Caco-2 (cell line): ENCODE data around the gene VIT. TPM values are rescaled to one million over a fixed set of nuclear protein-coding genes. Genes with fewer than 3 reads are reported as not detected.

Source experiments
- BruUV-seq: library from RNA; stranded (reverse); fragments of 400-500 nt; replicated peaks from 2 replicates; lab custom pipeline; 2021; lab: Mats Ljungman, UMichigan
- CTCF ChIA-PET: fragments of 300-600 bp; sonication (Branson Sonifier 250); formaldehyde crosslinking; loops from one replicate; lab custom pipeline; 2022; ENCODE audit warnings: antibody characterized with exemption; lab: Charles Lee
- POLR2A ChIA-PET: fragments of 300-600 bp; sonication (Branson Sonifier 250); formaldehyde crosslinking; loops from one replicate; lab custom pipeline; 2022; ENCODE audit warnings: antibody characterized with exemption; lab: Charles Lee
- DNase-seq, 2 experiments: peaks; one replicate each; pipeline versions ENCODE4 v3.0.0 to v3.0.0-alpha.2; 2020 to 2022
- H3K27me3 ChIP-seq: replicated peaks from 2 replicates; pipeline ENCODE4 v1.6.0; 2011; ENCODE audit warnings: low read length; ENCODE audit not compliant: control insufficient read depth, insufficient read depth
- H3K36me3 ChIP-seq: 2 replicates; pipeline ENCODE4 v1.5.1; 2011; ENCODE audit warnings: low read length; ENCODE audit not compliant: control insufficient read depth, insufficient read depth
- H3K4me1 ChIP-seq: fragments of 250-450 bp; sonication (Bioruptor Pico); 2 replicates; pipeline ENCODE4 v1.5.1; 2020; ENCODE audit warnings: mild to moderate bottlenecking
- H3K4me3 ChIP-seq: 2 replicates; pipeline ENCODE4 v1.5.1; 2011; ENCODE audit warnings: low read depth, mild to moderate bottlenecking, control low read depth, low read length
- H3K9me3 ChIP-seq: fragments of 250-450 bp; sonication (Bioruptor Pico); 2 replicates; pipeline ENCODE4 v1.5.1; 2020; ENCODE audit warnings: mild to moderate bottlenecking, moderate library complexity
- H3K27ac Mint-ChIP-seq: one replicate; pipeline ENCODE4 v1.8.0; 2022; ENCODE audit warnings: mixed read lengths; ENCODE audit not compliant: unreplicated experiment
- H3K27me3 Mint-ChIP-seq: one replicate; pipeline ENCODE4 v1.8.0; 2022; ENCODE audit warnings: mixed read lengths; ENCODE audit not compliant: insufficient read depth, unreplicated experiment
- H3K36me3 Mint-ChIP-seq: one replicate; pipeline ENCODE4 v1.8.0; 2022; ENCODE audit warnings: mild to moderate bottlenecking, mixed read lengths; ENCODE audit not compliant: insufficient read depth, unreplicated experiment
- H3K4me1 Mint-ChIP-seq: one replicate; pipeline ENCODE4 v1.8.0; 2022; ENCODE audit warnings: low read depth, mixed read lengths; ENCODE audit not compliant: unreplicated experiment
- H3K4me3 Mint-ChIP-seq: one replicate; pipeline ENCODE4 v1.8.0; 2022; ENCODE audit warnings: mild to moderate bottlenecking, moderate library complexity, mixed read lengths; ENCODE audit not compliant: unreplicated experiment
- H3K9me3 Mint-ChIP-seq: one replicate; pipeline ENCODE4 v1.8.0; 2022; ENCODE audit warnings: mixed read lengths; ENCODE audit not compliant: unreplicated experiment
- CTCF ChIP-seq, 2 experiments: fragments of 200-600 bp in 1 of 2; IDR thresholded peaks; 1 replicate in 1 of 2; 2 replicates in 1 of 2; pipeline versions ENCODE4 v1.5.1 to v1.8.0; 2011 to 2022; ENCODE audit warnings: antibody characterized with exemption in 1 of 2, control low read depth in 1 of 2, inconsistent platforms in 1 of 2, low read depth in 1 of 2, low read length in 1 of 2, mild to moderate bottlenecking in 1 of 2, moderate library complexity in 1 of 2; ENCODE audit not compliant: insufficient read depth in 1 of 2, severe bottlenecking in 1 of 2, unreplicated experiment in 1 of 2
- intact Hi-C: fragments of 100-400 bp; cut with micrococcal nuclease; formaldehyde crosslinking; loops from one replicate; pipeline ENCODE4 v1.10.0; 2022; ENCODE audit not compliant: unreplicated experiment
- total RNA-seq: library from RNA; stranded (reverse); gene quantifications from 2 replicates; pipeline ENCODE4 v1.2.3, GENCODE V29; 2022

Gene VIT
- total RNA-seq, 1 experiment from 2014 or later = 1.2 TPM

- no peaks in the 10 kb centered on the region for H3K36me3 Mint-ChIP-seq
- DNase-seq = no peak
- ChIA-PET CTCF (no interaction called here), POLR2A (no interaction called here)
- peaks cover 42% of the 10 kb centered on the region for H3K4me1 ChIP-seq
- no peaks in the 10 kb centered on the region for H3K27me3 Mint-ChIP-seq
- H3K4me3 ChIP-seq = no peak overlapping the region
- H3K36me3 ChIP-seq = no peaks in the 10 kb centered on the region
- BruUV-seq = no TSS peak
- H3K9me3 Mint-ChIP-seq = no peaks in the 10 kb centered on the region
- intact Hi-C loops = no loop called here
- TF ChIP-seq CTCF (IDR thresholded peaks at IDR 0.05; ENCODE audit: insufficient read depth in 1 of 2, low read depth in 1 of 2, low read length in 1 of 2, severe bottlenecking in 1 of 2, unreplicated experiment in 1 of 2) = no peak
- H3K4me1 Mint-ChIP-seq = peaks cover 25% of the 10 kb centered on the region
- no peaks in the 10 kb centered on the region for H3K27me3 ChIP-seq
- H3K9me3 ChIP-seq = no peaks in the 10 kb centered on the region
- no peak overlapping the region for H3K27ac Mint-ChIP-seq
- no peak overlapping the region for H3K4me3 Mint-ChIP-seq
Measured at GRCh38 chr2:36698993-36699392, 2.5 kb downstream of the VIT start.

- no peaks in the 10 kb centered on the region for H3K36me3 Mint-ChIP-seq
- no peak overlapping the region for H3K27ac Mint-ChIP-seq
- peaks cover 25% of the 10 kb centered on the region for H3K4me1 Mint-ChIP-seq
- no peak overlapping the region for H3K4me3 ChIP-seq
- POLR2A ChIA-PET = interaction anchor here (0.6 kb wide), 1 partner anchor 864 kb away, joined by 4 read pairs; no protein-coding TSS in a partner anchor
- CTCF ChIA-PET = interaction anchor here (0.6 kb wide), 1 partner anchor 185 kb away, joined by 3 read pairs; no protein-coding TSS in a partner anchor
- H3K4me3 Mint-ChIP-seq = no peak overlapping the region
- H3K27me3 Mint-ChIP-seq = no peaks in the 10 kb centered on the region
- H3K9me3 ChIP-seq = no peaks in the 10 kb centered on the region
- TF ChIP-seq CTCF (IDR thresholded peaks at IDR 0.05; ENCODE audit: insufficient read depth in 1 of 2, low read depth in 1 of 2, low read length in 1 of 2, severe bottlenecking in 1 of 2, unreplicated experiment in 1 of 2) = no peak
- H3K27me3 ChIP-seq = no peaks in the 10 kb centered on the region
- intact Hi-C loops = no loop called here
- H3K4me1 ChIP-seq = peaks cover 42% of the 10 kb centered on the region
- BruUV-seq = no TSS peak
- no peak for DNase-seq
- H3K36me3 ChIP-seq = no peaks in the 10 kb centered on the region
- H3K9me3 Mint-ChIP-seq = no peaks in the 10 kb centered on the region
Measured at GRCh38 chr2:36700311-36700710, 3.8 kb downstream of the VIT start.

- intact Hi-C loops = loop anchor here (1.0 kb wide), 3 partner anchors 43 to 212 kb away; no protein-coding TSS in a partner anchor
- BruUV-seq = no TSS peak
- H3K4me1 Mint-ChIP-seq = peaks cover 21% of the 10 kb centered on the region
- Histone ChIP-seq H3K36me3 (no peaks in the 10 kb centered on the region), H3K4me1 (peaks cover 42% of the 10 kb centered on the region), H3K9me3 (no peaks in the 10 kb centered on the region), H3K4me3 (no peak overlapping the region), H3K27me3 (no peaks in the 10 kb centered on the region)
- POLR2A ChIA-PET = no interaction called here
- H3K4me3 Mint-ChIP-seq = peak overlapping the region; percentile 42
- peak; percentile 35 to 50 for TF ChIP-seq CTCF (IDR thresholded peaks at IDR 0.05; ENCODE audit: insufficient read depth in 1 of 2, low read depth in 1 of 2, low read length in 1 of 2, severe bottlenecking in 1 of 2, unreplicated experiment in 1 of 2)
- CTCF ChIA-PET = interaction anchor here (0.6 to 1.0 kb wide), 4 partner anchors 38 to 84 kb away, joined by 3 to 6 read pairs (median 4); no protein-coding TSS in a partner anchor
- H3K36me3 Mint-ChIP-seq = no peaks in the 10 kb centered on the region
- peak overlapping the region; percentile 42 for H3K27ac Mint-ChIP-seq
- H3K9me3 Mint-ChIP-seq = no peaks in the 10 kb centered on the region
- peak; percentile 77 to 86 for DNase-seq
- no peaks in the 10 kb centered on the region for H3K27me3 Mint-ChIP-seq
Measured at GRCh38 chr2:36701391-36701795, 4.9 kb downstream of the VIT start.
